Hepatocyte (in vitro differentiated cells): ENCODE measurements around the gene KIRREL3.

Experiments
- CTCF ChIP-seq: fragments of 200-600 bp; sonication (generic); IDR thresholded peaks from 2 replicates; pipeline ENCODE4 v1.5.1; 2016; ENCODE audit warnings: antibody characterized with exemption, mild to moderate bottlenecking; ENCODE audit not compliant: poor library complexity
- EZH2 ChIP-seq: fragments of 200-600 bp; sonication (generic); IDR thresholded peaks from 2 replicates; pipeline ENCODE4 v1.6.1; 2016; ENCODE audit warnings: antibody characterized with exemption, mild to moderate bottlenecking, borderline replicate concordance
- EZH2phosphoT487 ChIP-seq: fragments of 200-600 bp; sonication (generic); IDR thresholded peaks from one replicate; pipeline ENCODE4 v1.6.1; 2018; ENCODE audit warnings: antibody characterized with exemption, mild to moderate bottlenecking, low read depth, moderate library complexity; ENCODE audit not compliant: unreplicated experiment, severe bottlenecking

GRCh38 chr11:127006311-127006710, 5.7 kb upstream of the KIRREL3 start:
- no peak for TF ChIP-seq CTCF
- no peak for TF ChIP-seq EZH2phosphoT487
- TF ChIP-seq EZH2 = no peak
